ENCODE data around the gene HIGD1B. TPM values are rescaled to one million over a fixed set of nuclear protein-coding genes. Genes with fewer than 3 reads are reported as not detected.

The HIGD1B gene
- total RNA-seq, 1 experiment from 2014 or later: not detected

DNA sequence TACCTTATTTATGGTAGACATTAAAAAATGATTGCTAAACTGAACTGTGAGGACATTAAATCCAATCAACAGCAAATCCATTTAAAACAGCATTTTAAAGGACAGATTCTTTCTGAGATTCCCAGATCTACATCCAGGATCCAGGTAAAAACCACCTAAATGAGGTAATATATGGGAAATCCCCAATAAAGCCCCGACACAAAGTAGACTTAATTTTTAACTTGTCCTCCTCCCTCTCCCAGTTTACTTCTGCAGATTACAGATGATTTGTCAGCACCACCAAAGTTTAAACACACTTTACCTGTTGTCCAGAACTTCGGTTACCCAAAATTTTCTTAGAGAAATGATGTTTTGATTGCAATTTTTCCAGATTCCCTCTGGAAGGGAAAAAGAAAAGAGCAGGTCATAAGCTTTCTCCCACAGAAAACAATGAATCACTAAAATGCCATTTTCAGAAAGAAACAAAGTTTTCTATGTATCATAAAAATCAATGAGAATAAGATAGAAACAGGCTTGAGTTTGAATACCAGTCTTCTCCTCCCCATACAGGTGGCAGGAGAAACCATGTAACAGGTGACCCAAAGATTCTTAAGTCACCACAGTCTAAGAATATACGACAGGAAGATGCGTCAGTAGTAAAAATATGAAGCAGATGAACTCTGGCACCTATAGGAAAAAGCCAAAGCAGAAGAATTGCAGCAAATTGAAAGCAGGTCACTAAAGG, 40.4 kb upstream of the HIGD1B start:
- H3K36me3 ChIP-seq (ENCODE audit: control insufficient read depth, insufficient read depth, low read length): peaks cover 14% of the 10 kb centered on the region
- no TSS peak for BruUV-seq (replicated peaks)

DNA sequence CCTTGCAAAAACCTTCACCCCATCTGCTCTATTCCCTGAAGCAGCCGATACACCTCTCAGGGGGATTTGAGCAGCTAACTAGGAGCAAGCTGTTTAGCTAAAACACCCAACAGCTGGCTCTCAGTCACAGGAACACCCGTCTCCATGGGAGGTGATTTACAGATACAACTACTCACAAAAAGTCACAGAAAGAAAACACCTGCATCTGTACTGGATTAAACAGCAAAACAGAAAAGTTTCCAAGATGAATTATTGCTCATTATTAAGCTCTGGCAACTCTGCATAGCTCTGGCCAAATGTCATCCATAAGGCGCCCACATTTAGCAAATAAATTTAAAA, 39.9 kb upstream of the HIGD1B start:
- CTCF ChIA-PET: no interaction called here
- in situ Hi-C loops (cut with HindIII; ENCODE audit: low pct_unique_long_range_greater_than_20kb, low sequenced_read_pairs) (no loop called here), intact Hi-C loops (cut with micrococcal nuclease; ENCODE audit: unreplicated experiment) (no loop called here)
- POLR2A ChIA-PET: no interaction called here
- ATAC-seq: 0 out of 2 replicates have a peak, but pooled peaks have one; percentile 39
- TF ChIP-seq, protein P1, sequence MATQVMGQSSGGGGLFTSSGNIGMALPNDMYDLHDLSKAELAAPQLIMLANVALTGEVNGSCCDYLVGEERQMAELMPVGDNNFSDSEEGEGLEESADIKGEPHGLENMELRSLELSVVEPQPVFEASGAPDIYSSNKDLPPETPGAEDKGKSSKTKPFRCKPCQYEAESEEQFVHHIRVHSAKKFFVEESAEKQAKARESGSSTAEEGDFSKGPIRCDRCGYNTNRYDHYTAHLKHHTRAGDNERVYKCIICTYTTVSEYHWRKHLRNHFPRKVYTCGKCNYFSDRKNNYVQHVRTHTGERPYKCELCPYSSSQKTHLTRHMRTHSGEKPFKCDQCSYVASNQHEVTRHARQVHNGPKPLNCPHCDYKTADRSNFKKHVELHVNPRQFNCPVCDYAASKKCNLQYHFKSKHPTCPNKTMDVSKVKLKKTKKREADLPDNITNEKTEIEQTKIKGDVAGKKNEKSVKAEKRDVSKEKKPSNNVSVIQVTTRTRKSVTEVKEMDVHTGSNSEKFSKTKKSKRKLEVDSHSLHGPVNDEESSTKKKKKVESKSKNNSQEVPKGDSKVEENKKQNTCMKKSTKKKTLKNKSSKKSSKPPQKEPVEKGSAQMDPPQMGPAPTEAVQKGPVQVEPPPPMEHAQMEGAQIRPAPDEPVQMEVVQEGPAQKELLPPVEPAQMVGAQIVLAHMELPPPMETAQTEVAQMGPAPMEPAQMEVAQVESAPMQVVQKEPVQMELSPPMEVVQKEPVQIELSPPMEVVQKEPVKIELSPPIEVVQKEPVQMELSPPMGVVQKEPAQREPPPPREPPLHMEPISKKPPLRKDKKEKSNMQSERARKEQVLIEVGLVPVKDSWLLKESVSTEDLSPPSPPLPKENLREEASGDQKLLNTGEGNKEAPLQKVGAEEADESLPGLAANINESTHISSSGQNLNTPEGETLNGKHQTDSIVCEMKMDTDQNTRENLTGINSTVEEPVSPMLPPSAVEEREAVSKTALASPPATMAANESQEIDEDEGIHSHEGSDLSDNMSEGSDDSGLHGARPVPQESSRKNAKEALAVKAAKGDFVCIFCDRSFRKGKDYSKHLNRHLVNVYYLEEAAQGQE (IDR thresholded peaks at IDR 0.05; ENCODE audit: insufficient read depth in 1 of 2, low read depth in 2 of 2, low read length in 1 of 2): no peak
- TF ChIP-seq SIN3A (IDR thresholded peaks at IDR 0.05; ENCODE audit: borderline replicate concordance, insufficient read depth, low read depth, low read length) (no peak), POLR2AphosphoS5 (IDR thresholded peaks at IDR 0.05; ENCODE audit: low read depth, low read length) (no peak), TCF7L2 (IDR thresholded peaks at IDR 0.05; ENCODE audit: low read depth, low read length) (no peak)
- TF ChIP-seq, protein P2, sequence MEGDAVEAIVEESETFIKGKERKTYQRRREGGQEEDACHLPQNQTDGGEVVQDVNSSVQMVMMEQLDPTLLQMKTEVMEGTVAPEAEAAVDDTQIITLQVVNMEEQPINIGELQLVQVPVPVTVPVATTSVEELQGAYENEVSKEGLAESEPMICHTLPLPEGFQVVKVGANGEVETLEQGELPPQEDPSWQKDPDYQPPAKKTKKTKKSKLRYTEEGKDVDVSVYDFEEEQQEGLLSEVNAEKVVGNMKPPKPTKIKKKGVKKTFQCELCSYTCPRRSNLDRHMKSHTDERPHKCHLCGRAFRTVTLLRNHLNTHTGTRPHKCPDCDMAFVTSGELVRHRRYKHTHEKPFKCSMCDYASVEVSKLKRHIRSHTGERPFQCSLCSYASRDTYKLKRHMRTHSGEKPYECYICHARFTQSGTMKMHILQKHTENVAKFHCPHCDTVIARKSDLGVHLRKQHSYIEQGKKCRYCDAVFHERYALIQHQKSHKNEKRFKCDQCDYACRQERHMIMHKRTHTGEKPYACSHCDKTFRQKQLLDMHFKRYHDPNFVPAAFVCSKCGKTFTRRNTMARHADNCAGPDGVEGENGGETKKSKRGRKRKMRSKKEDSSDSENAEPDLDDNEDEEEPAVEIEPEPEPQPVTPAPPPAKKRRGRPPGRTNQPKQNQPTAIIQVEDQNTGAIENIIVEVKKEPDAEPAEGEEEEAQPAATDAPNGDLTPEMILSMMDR (IDR thresholded peaks at IDR 0.05): no peak
- Histone ChIP-seq H3K4me3 (ENCODE audit: low read depth in 2 of 2, low read length in 2 of 2) (no peak overlapping the region), H3K27me3 (ENCODE audit: control insufficient read depth, insufficient read depth, low read length) (no peaks in the 10 kb centered on the region), H3K27ac (ENCODE audit: low read length) (no peak overlapping the region), H3K36me3 (ENCODE audit: control insufficient read depth, insufficient read depth, low read length) (peaks cover 14% of the 10 kb centered on the region), H3K9me3 (ENCODE audit: control insufficient read depth, insufficient read depth, low read depth, low read length) (no peaks in the 10 kb centered on the region), H3K4me1 (ENCODE audit: control insufficient read depth, insufficient read depth, low read length) (peaks cover 6% of the 10 kb centered on the region)
- DNase-seq (ENCODE audit: low read depth, low spot score): no peak
- no TSS peak for BruUV-seq (replicated peaks)

More for the DNA sequence above, 40.4 kb upstream of the HIGD1B start:
- Histone ChIP-seq H3K9me3 (ENCODE audit: control insufficient read depth, insufficient read depth, low read depth, low read length) (no peaks in the 10 kb centered on the region), H3K27ac (ENCODE audit: low read length) (peak overlapping the region; percentile 57; the same call in 1 of the 2 replicates), H3K4me1 (ENCODE audit: control insufficient read depth, insufficient read depth, low read length) (peaks cover 6% of the 10 kb centered on the region), H3K27me3 (ENCODE audit: control insufficient read depth, insufficient read depth, low read length) (no peaks in the 10 kb centered on the region), H3K4me3 (ENCODE audit: low read depth in 2 of 2, low read length in 2 of 2) (no peak overlapping the region)
- ATAC-seq (no peak), DNase-seq (ENCODE audit: low read depth, low spot score) (no peak)
- TF ChIP-seq, protein P2 (IDR thresholded peaks at IDR 0.05): no peak
- TF ChIP-seq, protein P1 (IDR thresholded peaks at IDR 0.05; ENCODE audit: insufficient read depth in 1 of 2, low read depth in 2 of 2, low read length in 1 of 2): no peak
- TF ChIP-seq TCF7L2 (IDR thresholded peaks at IDR 0.05; ENCODE audit: low read depth, low read length) (no peak), POLR2AphosphoS5 (IDR thresholded peaks at IDR 0.05; ENCODE audit: low read depth, low read length) (no peak), SIN3A (IDR thresholded peaks at IDR 0.05; ENCODE audit: borderline replicate concordance, insufficient read depth, low read depth, low read length) (no peak)
- ChIA-PET CTCF (no interaction called here), POLR2A (no interaction called here)
- intact Hi-C loops (cut with micrococcal nuclease; ENCODE audit: unreplicated experiment) (no loop called here), in situ Hi-C loops (cut with HindIII; ENCODE audit: low pct_unique_long_range_greater_than_20kb, low sequenced_read_pairs) (no loop called here)

Data from Panc1 (cell line).